Measurements from ENCODE around the gene IL5RA.

DNA sequence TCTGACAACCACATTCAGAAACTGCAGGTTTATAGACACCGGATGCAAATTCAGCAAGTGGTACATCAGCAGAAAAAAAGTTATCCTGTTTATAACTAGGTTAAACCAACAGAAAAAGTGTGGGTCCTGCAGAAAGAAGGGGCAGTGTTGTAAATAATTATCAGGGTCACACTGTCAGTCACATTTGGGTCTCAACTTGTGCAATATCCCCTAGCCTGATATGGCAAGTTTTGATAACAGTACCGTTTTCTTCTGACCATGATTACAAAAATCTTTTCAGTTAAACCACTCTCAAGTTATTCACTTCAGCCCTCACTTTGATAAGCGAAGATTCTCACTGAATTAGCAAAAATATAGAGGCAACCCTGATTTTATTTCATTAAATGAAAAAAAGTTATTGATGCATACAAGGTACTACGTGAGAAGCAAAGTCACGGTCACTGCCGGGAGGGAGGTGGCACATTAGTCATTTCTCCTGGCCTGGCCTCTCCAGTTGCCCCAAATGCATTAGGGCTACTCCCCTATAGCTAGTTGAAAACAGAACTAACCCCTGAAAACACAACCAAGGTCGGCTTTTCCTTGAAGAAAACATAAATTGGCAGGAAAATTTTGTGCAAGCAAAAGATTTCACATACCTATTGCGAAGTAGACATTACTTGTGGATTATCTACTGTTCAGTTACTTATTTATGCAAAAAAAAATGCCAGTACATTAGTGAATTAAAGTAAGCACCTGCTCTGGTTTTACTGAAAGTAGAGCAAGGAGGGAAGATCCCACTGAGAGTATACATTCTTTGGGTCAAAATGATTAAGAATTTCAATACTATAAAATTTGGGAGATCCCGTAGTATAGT is 28.6 kb downstream of the IL5RA start:
- TF ChIP-seq, protein P1, sequence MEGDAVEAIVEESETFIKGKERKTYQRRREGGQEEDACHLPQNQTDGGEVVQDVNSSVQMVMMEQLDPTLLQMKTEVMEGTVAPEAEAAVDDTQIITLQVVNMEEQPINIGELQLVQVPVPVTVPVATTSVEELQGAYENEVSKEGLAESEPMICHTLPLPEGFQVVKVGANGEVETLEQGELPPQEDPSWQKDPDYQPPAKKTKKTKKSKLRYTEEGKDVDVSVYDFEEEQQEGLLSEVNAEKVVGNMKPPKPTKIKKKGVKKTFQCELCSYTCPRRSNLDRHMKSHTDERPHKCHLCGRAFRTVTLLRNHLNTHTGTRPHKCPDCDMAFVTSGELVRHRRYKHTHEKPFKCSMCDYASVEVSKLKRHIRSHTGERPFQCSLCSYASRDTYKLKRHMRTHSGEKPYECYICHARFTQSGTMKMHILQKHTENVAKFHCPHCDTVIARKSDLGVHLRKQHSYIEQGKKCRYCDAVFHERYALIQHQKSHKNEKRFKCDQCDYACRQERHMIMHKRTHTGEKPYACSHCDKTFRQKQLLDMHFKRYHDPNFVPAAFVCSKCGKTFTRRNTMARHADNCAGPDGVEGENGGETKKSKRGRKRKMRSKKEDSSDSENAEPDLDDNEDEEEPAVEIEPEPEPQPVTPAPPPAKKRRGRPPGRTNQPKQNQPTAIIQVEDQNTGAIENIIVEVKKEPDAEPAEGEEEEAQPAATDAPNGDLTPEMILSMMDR (IDR thresholded peaks at IDR 0.05 in 8 of 11, conservative IDR thresholded peaks at IDR 0.05 in 3 of 11), result no peak
- no peak for TF ChIP-seq POLR2A (IDR thresholded peaks at IDR 0.05)
- TF ChIP-seq POLR2AphosphoS5 (IDR thresholded peaks at IDR 0.05), result no peak

Data from spleen (tissue), 7 donors.